ENCODE measurements around the gene STYXL1.
"Not testable (repeated sequence)": the region's sequence is repeated elsewhere in the genome, so short reads cannot be mapped to it uniquely, and the experiment has no call there.

Gene STYXL1

GRCh38 chr7:76016191-76016947, 31.4 kb downstream of the STYXL1 start:
- no peak for TF ChIP-seq POLR2AphosphoS5 (IDR thresholded peaks at IDR 0.05; ENCODE audit: low read depth, low read length)
- TF ChIP-seq POLR2A (IDR thresholded peaks at IDR 0.05; ENCODE audit: low read depth, low read length): no peak
- no peak for TF ChIP-seq TAF1 (IDR thresholded peaks at IDR 0.05; ENCODE audit: borderline replicate concordance, low read depth, low read length)
- DNase-seq (ENCODE audit: insufficient read length): no peak
- no peak for FAIRE-seq

- TF ChIP-seq TAF1 (IDR thresholded peaks at IDR 0.05; ENCODE audit: borderline replicate concordance, low read depth, low read length): no peak
- no peak for FAIRE-seq
- DNase-seq (ENCODE audit: insufficient read length): no peak
These were observed 36.3 kb downstream of the STYXL1 start for GRCh38 chr7:76011442-76011861.

GRCh38 chr7:76009672-76010600, 37.9 kb downstream of the STYXL1 start:
- no peak for DNase-seq (ENCODE audit: insufficient read length)
- no peak for FAIRE-seq
- TF ChIP-seq TAF1 (IDR thresholded peaks at IDR 0.05; ENCODE audit: borderline replicate concordance, low read depth, low read length) (no peak), POLR2AphosphoS5 (IDR thresholded peaks at IDR 0.05; ENCODE audit: low read depth, low read length) (no peak), POLR2A (IDR thresholded peaks at IDR 0.05; ENCODE audit: low read depth, low read length) (no peak)

- DNase-seq (ENCODE audit: insufficient read length) (no peak), FAIRE-seq (no peak)
- no peak for TF ChIP-seq POLR2AphosphoS5 (IDR thresholded peaks at IDR 0.05; ENCODE audit: low read depth, low read length)
- TF ChIP-seq TAF1 (IDR thresholded peaks at IDR 0.05; ENCODE audit: borderline replicate concordance, low read depth, low read length): no peak
- TF ChIP-seq POLR2A (IDR thresholded peaks at IDR 0.05; ENCODE audit: low read depth, low read length): no peak
These were observed 39.6 kb downstream of the STYXL1 start for GRCh38 chr7:76008156-76008687.

GRCh38 chr7:76005004-76005403, 42.8 kb downstream of the STYXL1 start:
- not testable (repeated sequence) for DNase-seq (ENCODE audit: insufficient read length); FAIRE-seq

GRCh38 chr7:76003351-76003750, 44.4 kb downstream of the STYXL1 start:
- TF ChIP-seq POLR2A (IDR thresholded peaks at IDR 0.05; ENCODE audit: low read depth, low read length) (no peak), TAF1 (IDR thresholded peaks at IDR 0.05; ENCODE audit: borderline replicate concordance, low read depth, low read length) (no peak), POLR2AphosphoS5 (IDR thresholded peaks at IDR 0.05; ENCODE audit: low read depth, low read length) (no peak)
- DNase-seq (ENCODE audit: insufficient read length) (no peak), FAIRE-seq (no peak)

GRCh38 chr7:76002822-76003221, 45.0 kb downstream of the STYXL1 start:
- no peak for DNase-seq (ENCODE audit: insufficient read length)
- no peak for TF ChIP-seq POLR2A (IDR thresholded peaks at IDR 0.05; ENCODE audit: low read depth, low read length)
- FAIRE-seq: no peak

- no peak for TF ChIP-seq POLR2AphosphoS5 (IDR thresholded peaks at IDR 0.05; ENCODE audit: low read depth, low read length)
- TF ChIP-seq TAF1 (IDR thresholded peaks at IDR 0.05; ENCODE audit: borderline replicate concordance, low read depth, low read length): no peak
- TF ChIP-seq POLR2A (IDR thresholded peaks at IDR 0.05; ENCODE audit: low read depth, low read length): no peak
- no peak for FAIRE-seq
- no peak for DNase-seq (ENCODE audit: insufficient read length)
These were observed 45.7 kb downstream of the STYXL1 start for GRCh38 chr7:76002139-76002538.

- FAIRE-seq: no peak
- TF ChIP-seq POLR2AphosphoS5 (IDR thresholded peaks at IDR 0.05; ENCODE audit: low read depth, low read length) (no peak), POLR2A (IDR thresholded peaks at IDR 0.05; ENCODE audit: low read depth, low read length) (no peak), TAF1 (IDR thresholded peaks at IDR 0.05; ENCODE audit: borderline replicate concordance, low read depth, low read length) (no peak)
- no peak for DNase-seq (ENCODE audit: insufficient read length)
These were observed 47.2 kb downstream of the STYXL1 start for GRCh38 chr7:76000566-76000965.

- no peak for FAIRE-seq
- DNase-seq (ENCODE audit: insufficient read length): no peak
- no peak for TF ChIP-seq POLR2AphosphoS5 (IDR thresholded peaks at IDR 0.05; ENCODE audit: low read depth, low read length)
- no peak for TF ChIP-seq POLR2A (IDR thresholded peaks at IDR 0.05; ENCODE audit: low read depth, low read length)
- no peak for TF ChIP-seq TAF1 (IDR thresholded peaks at IDR 0.05; ENCODE audit: borderline replicate concordance, low read depth, low read length)
These were observed 49.8 kb downstream of the STYXL1 start for GRCh38 chr7:75998038-75998437.

GRCh38 chr7:75996476-75996875, 51.3 kb downstream of the STYXL1 start:
- FAIRE-seq: no peak
- DNase-seq (ENCODE audit: insufficient read length): no peak
- TF ChIP-seq POLR2AphosphoS5 (IDR thresholded peaks at IDR 0.05; ENCODE audit: low read depth, low read length) (no peak), POLR2A (IDR thresholded peaks at IDR 0.05; ENCODE audit: low read depth, low read length) (no peak), TAF1 (IDR thresholded peaks at IDR 0.05; ENCODE audit: borderline replicate concordance, low read depth, low read length) (no peak)

GRCh38 chr7:75995996-75996395, 51.8 kb downstream of the STYXL1 start:
- FAIRE-seq (no peak), DNase-seq (ENCODE audit: insufficient read length) (no peak)
- TF ChIP-seq POLR2AphosphoS5 (IDR thresholded peaks at IDR 0.05; ENCODE audit: low read depth, low read length): no peak
- TF ChIP-seq TAF1 (IDR thresholded peaks at IDR 0.05; ENCODE audit: borderline replicate concordance, low read depth, low read length): no peak
- no peak for TF ChIP-seq POLR2A (IDR thresholded peaks at IDR 0.05; ENCODE audit: low read depth, low read length)

Data from GM12892 (cell line).